ENCODE measurements around the gene TCF4.
A peak's percentile ranks its signal among the peaks of the same experiment; 100 is the strongest.

Gene TCF4

DNA sequence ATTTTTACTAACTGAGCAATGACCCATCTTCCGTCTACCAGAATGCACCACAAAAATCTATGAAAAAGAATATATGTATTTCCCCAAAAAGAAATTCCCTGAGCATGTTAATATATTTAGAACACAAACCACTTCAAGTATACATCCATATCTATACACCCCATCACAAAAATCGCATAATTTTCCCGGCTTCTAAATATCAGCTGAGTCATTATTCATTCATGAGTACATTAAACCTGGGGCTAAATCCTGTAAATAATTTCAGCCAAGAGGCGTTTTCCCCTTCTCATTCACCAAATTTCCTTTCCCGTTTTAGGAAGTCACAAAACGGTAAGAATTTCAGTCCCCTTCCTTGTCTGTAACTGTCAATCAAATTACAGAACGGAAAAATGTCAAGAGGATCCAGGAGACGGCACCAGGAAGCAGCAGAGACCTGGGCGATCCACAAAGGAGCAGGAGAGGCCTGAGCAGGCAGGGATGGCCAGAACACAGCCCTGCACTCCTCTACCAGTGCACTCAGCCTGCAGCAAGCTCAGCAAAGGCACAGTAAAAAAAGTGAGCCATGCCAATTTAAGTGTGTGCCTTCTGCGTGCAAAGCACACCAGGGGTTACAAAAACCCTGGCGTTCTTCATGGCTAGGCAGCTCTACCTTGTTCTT is 300.7 kb downstream of the TCF4 start:
- H3K9me3 Mint-ChIP-seq, result no peaks in the 10 kb centered on the region
- no peak overlapping the region for H3K4me3 Mint-ChIP-seq
- H3K36me3 Mint-ChIP-seq (ENCODE audit: low read depth), result no peaks in the 10 kb centered on the region
- H3K27ac Mint-ChIP-seq, result no peak overlapping the region
- H3K4me1 Mint-ChIP-seq (ENCODE audit: low read depth), result peaks cover 6% of the 10 kb centered on the region
- intact Hi-C loops (cut with micrococcal nuclease), result no loop called here
- H3K27me3 Mint-ChIP-seq, result no peaks in the 10 kb centered on the region

- H3K36me3 Mint-ChIP-seq (ENCODE audit: low read depth), result no peaks in the 10 kb centered on the region
- H3K9me3 Mint-ChIP-seq, result no peaks in the 10 kb centered on the region
- H3K27me3 Mint-ChIP-seq, result no peaks in the 10 kb centered on the region
- H3K4me3 Mint-ChIP-seq, result no peak overlapping the region
- peaks cover 6% of the 10 kb centered on the region for H3K4me1 Mint-ChIP-seq (ENCODE audit: low read depth)
- intact Hi-C loops (cut with micrococcal nuclease), result no loop called here
- no peak overlapping the region for H3K27ac Mint-ChIP-seq
Observed at GRCh38 chr18:55286257-55286825, 301.7 kb downstream of the TCF4 start.

GRCh38 chr18:55284614-55285013 is 303.4 kb downstream of the TCF4 start:
- H3K4me1 Mint-ChIP-seq (ENCODE audit: low read depth), result peaks cover 10% of the 10 kb centered on the region
- no peak overlapping the region for H3K27ac Mint-ChIP-seq
- no peak overlapping the region for H3K4me3 Mint-ChIP-seq
- H3K36me3 Mint-ChIP-seq (ENCODE audit: low read depth), result no peaks in the 10 kb centered on the region
- intact Hi-C loops (cut with micrococcal nuclease), result no loop called here
- no peaks in the 10 kb centered on the region for H3K9me3 Mint-ChIP-seq
- no peaks in the 10 kb centered on the region for H3K27me3 Mint-ChIP-seq

GRCh38 chr18:55283309-55283708 is 304.7 kb downstream of the TCF4 start:
- no peaks in the 10 kb centered on the region for H3K27me3 Mint-ChIP-seq
- H3K27ac Mint-ChIP-seq, result no peak overlapping the region
- H3K4me1 Mint-ChIP-seq (ENCODE audit: low read depth), result peaks cover 10% of the 10 kb centered on the region
- H3K9me3 Mint-ChIP-seq, result no peaks in the 10 kb centered on the region
- intact Hi-C loops (cut with micrococcal nuclease), result no loop called here
- no peak overlapping the region for H3K4me3 Mint-ChIP-seq
- peaks cover 8% of the 10 kb centered on the region for H3K36me3 Mint-ChIP-seq (ENCODE audit: low read depth)

- Mint-ChIP-seq H3K27ac (no peak overlapping the region), H3K4me1 (ENCODE audit: low read depth) (peaks cover 5% of the 10 kb centered on the region), H3K9me3 (no peaks in the 10 kb centered on the region), H3K36me3 (ENCODE audit: low read depth) (peaks cover 21% of the 10 kb centered on the region), H3K4me3 (no peak overlapping the region), H3K27me3 (no peaks in the 10 kb centered on the region)
- intact Hi-C loops (cut with micrococcal nuclease), result no loop called here
Observed at GRCh38 chr18:55280503-55280902, 307.5 kb downstream of the TCF4 start.

GRCh38 chr18:55275039-55275901 is 312.7 kb downstream of the TCF4 start:
- Mint-ChIP-seq H3K27ac (no peak overlapping the region), H3K9me3 (no peaks in the 10 kb centered on the region), H3K4me3 (no peak overlapping the region), H3K4me1 (ENCODE audit: low read depth) (peaks cover 13% of the 10 kb centered on the region), H3K36me3 (ENCODE audit: low read depth) (peaks cover 65% of the 10 kb centered on the region), H3K27me3 (no peaks in the 10 kb centered on the region)
- intact Hi-C loops (cut with micrococcal nuclease), result loop anchor here (2.0 kb wide), 1 partner anchor 40 kb away; no protein-coding TSS in a partner anchor

GRCh38 chr18:55272510-55273243 is 315.3 kb downstream of the TCF4 start:
- no peak overlapping the region for H3K4me3 Mint-ChIP-seq
- no peaks in the 10 kb centered on the region for H3K27me3 Mint-ChIP-seq
- H3K9me3 Mint-ChIP-seq, result no peaks in the 10 kb centered on the region
- H3K4me1 Mint-ChIP-seq (ENCODE audit: low read depth), result peaks cover 35% of the 10 kb centered on the region
- intact Hi-C loops (cut with micrococcal nuclease), result no loop called here
- H3K36me3 Mint-ChIP-seq (ENCODE audit: low read depth), result peaks cover 71% of the 10 kb centered on the region
- H3K27ac Mint-ChIP-seq, result no peak overlapping the region

GRCh38 chr18:55269622-55270021 is 318.4 kb downstream of the TCF4 start:
- Mint-ChIP-seq H3K9me3 (no peaks in the 10 kb centered on the region), H3K4me3 (no peak overlapping the region), H3K27me3 (no peaks in the 10 kb centered on the region), H3K4me1 (ENCODE audit: low read depth) (peaks cover 60% of the 10 kb centered on the region), H3K27ac (peak overlapping the region; percentile 95), H3K36me3 (ENCODE audit: low read depth) (peaks cover 69% of the 10 kb centered on the region)
- intact Hi-C loops (cut with micrococcal nuclease), result loop anchor here (10.0 kb wide), 1 partner anchor 315 kb away; the partner anchor contains the start of gene TCF4

DNA sequence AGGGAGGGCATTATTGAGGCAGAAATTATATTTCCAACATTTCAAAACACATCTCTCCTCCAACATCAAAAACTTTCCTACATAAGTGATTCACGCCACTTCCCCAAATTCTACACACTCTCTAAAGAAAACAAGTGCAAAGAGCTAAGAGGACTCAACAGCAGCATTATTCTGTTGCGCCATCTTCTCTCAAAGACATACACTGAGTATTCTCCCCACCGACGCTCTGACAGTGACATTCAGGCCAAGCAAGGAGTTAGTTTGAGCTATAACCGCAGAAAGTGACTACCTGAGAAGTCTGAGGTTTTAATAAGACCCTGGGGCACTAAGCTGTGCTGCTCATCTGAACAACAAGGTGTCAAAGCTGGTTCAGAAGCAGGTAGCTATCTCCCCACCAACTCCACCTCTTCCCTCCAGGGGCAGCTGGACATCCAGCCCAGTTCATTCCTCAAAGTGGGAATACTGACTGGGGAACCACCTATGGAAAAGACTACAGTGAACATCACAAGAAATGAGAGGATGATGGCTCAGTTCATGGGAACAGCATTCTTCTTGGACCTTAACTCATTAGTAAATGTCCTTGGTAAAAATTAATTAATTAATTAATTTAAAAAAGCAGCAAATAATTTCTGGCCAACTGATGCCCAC is 319.2 kb downstream of the TCF4 start:
- intact Hi-C loops (cut with micrococcal nuclease), result loop anchor here (10.0 kb wide), 1 partner anchor 316 kb away; the partner anchor contains the start of gene TCF4
- no peaks in the 10 kb centered on the region for H3K27me3 Mint-ChIP-seq

DNA sequence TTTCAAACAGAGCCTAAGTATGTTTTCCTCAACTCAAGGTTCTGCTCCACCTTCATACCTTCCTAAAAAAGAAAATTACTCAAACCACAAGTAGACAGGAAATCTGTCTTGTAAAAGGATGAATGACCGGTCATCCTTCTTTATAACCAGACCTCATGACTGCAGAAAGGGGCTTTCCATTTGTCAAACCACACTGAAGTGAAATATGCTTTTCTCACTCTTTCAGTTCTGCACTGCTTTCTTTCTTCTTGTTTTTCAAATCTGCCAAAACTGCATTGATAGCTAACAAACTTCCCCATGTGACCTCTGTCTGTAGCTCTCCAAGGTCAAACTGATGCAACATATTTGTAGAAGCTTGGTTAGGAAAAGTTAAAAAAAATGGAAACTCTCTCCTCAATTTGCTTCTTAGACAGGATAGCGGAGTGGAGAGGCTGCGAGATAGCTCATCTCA is 319.8 kb downstream of the TCF4 start:
- Mint-ChIP-seq H3K4me1 (ENCODE audit: low read depth) (peaks cover 59% of the 10 kb centered on the region), H3K4me3 (peak overlapping the region; percentile 24), H3K27ac (peak overlapping the region; percentile 95), H3K9me3 (no peaks in the 10 kb centered on the region), H3K27me3 (no peaks in the 10 kb centered on the region), H3K36me3 (ENCODE audit: low read depth) (peaks cover 57% of the 10 kb centered on the region)
- intact Hi-C loops (cut with micrococcal nuclease), result loop anchor here (10.0 kb wide), 1 partner anchor 317 kb away; the partner anchor contains the start of gene TCF4

More for the DNA sequence above, 319.2 kb downstream of the TCF4 start:
- Mint-ChIP-seq H3K9me3 (no peaks in the 10 kb centered on the region), H3K4me3 (no peak overlapping the region), H3K4me1 (ENCODE audit: low read depth) (peaks cover 59% of the 10 kb centered on the region), H3K27ac (peak overlapping the region; percentile 95), H3K36me3 (ENCODE audit: low read depth) (peaks cover 61% of the 10 kb centered on the region)

GRCh38 chr18:55266981-55267380 is 321.0 kb downstream of the TCF4 start:
- Mint-ChIP-seq H3K9me3 (no peaks in the 10 kb centered on the region), H3K4me1 (ENCODE audit: low read depth) (peaks cover 52% of the 10 kb centered on the region), H3K4me3 (no peak overlapping the region), H3K36me3 (ENCODE audit: low read depth) (peaks cover 46% of the 10 kb centered on the region), H3K27me3 (no peaks in the 10 kb centered on the region), H3K27ac (peak overlapping the region; percentile 95)
- intact Hi-C loops (cut with micrococcal nuclease), result loop anchor here (1.0 to 10.0 kb wide), 2 partner anchors 54 to 318 kb away; partner anchors contain the start of gene TCF4

DNA sequence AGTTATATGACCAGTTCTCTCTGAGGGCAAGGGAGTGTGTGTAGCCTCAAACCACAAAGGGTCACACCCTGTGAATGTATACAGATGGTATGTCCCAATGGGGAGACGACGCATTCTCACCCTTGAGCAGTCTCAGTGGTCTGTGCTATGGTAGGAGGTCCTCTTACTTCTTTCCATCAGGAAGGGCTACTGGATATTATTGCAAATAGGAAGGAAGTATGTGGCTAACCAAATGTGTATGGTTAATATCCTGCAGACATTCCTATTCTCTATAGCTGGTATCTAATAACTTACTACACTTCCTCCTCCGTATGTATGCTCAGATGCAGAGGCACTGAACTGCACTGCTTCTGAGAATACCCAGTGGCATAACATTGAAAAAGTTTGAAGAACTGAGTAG is 322.0 kb downstream of the TCF4 start:
- intact Hi-C loops (cut with micrococcal nuclease), result loop anchor here (1.0 to 10.0 kb wide), 2 partner anchors 55 to 319 kb away; partner anchors contain the start of gene TCF4
- no peaks in the 10 kb centered on the region for H3K9me3 Mint-ChIP-seq
- H3K4me3 Mint-ChIP-seq, result no peak overlapping the region
- peaks cover 52% of the 10 kb centered on the region for H3K4me1 Mint-ChIP-seq (ENCODE audit: low read depth)
- peak overlapping the region; percentile 95 for H3K27ac Mint-ChIP-seq
- no peaks in the 10 kb centered on the region for H3K27me3 Mint-ChIP-seq
- H3K36me3 Mint-ChIP-seq (ENCODE audit: low read depth), result peaks cover 42% of the 10 kb centered on the region

DNA sequence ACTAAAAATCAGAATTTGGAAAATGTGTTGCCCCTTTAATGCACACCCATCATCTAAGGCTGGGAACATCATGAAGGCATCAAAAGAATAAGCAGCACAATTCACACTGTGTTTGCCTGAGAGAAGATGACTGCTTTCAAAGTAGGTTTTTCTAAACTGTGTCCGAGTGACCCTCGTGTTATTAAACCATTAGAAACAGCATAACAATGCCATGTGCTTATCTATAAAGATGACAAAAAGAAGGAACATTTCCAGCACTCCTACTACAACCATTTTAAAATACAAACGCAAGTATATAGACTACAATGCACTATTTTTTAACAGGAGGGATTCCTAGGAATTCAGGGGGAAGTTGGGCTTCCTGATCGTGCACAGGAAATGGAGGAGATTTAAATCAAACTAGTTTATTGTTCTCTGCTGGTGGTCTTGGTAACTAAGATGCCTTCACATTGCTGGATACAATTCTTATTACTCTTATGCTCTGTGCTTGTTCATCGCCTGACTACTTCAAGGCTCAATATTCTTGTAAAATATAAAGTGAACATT is 322.8 kb downstream of the TCF4 start:
- intact Hi-C loops (cut with micrococcal nuclease), result loop anchor here (10.0 kb wide), 1 partner anchor 320 kb away; the partner anchor contains the start of gene TCF4
- H3K27ac Mint-ChIP-seq, result peak overlapping the region; percentile 95
- H3K36me3 Mint-ChIP-seq (ENCODE audit: low read depth), result peaks cover 44% of the 10 kb centered on the region
- no peaks in the 10 kb centered on the region for H3K27me3 Mint-ChIP-seq
- peaks cover 52% of the 10 kb centered on the region for H3K4me1 Mint-ChIP-seq (ENCODE audit: low read depth)
- no peak overlapping the region for H3K4me3 Mint-ChIP-seq
- no peaks in the 10 kb centered on the region for H3K9me3 Mint-ChIP-seq

Data from dendritic cell treated with granulocyte-macrophage colony-stimulating factor and Interleukin-4, amounts not matched to agents 40 ng/mL and 50 ng/mL, for 4 days (primary cell).